Measurements from ENCODE around the gene TLE3.

The TLE3 gene

DNA sequence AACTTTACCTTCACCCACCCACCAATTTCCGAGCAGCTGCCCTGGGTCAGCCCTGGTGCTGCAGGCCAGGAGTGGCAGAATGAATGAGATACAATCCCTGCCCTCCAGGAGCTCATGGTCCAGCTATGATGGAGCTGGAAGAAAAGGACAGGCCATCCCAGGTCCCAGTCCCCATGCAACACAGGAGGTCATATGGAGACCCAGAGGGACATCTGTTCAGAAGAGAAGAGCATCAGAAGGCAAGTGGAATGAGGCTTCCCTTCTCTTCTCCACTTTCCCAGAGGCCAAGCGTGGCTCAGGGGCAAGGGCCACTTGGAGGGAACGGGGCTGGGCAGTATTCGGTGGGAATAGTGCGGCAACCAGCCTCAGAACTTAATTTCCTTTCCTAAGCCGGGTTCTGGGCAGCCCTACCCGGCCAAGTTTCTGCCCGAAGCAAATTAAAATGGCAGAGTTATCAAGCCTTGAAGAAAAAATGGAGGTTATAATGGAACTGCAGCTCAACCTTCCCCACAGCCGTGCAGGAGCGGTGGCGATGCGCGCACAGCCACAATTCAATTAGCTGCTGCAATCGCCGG lies 35.9 kb downstream of the TLE3 start:
- no peak for DNase-seq (ENCODE audit: low spot score)

DNA sequence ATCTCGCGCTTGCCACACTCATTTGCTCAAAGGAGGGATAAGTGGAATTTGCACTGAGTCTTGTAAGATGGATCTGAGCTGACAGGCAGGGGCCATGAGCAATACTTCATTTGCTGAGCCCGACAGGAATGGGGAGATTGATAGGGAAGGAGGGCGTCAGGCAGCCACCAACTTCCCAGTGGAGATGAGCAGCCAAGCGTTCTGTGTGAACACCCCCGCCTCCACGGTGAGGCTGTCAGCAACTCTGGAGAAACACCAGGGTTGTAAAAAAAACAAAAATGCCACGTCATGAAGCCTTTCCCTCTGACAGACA lies 36.8 kb downstream of the TLE3 start:
- no peak for DNase-seq (ENCODE audit: low spot score)

DNA sequence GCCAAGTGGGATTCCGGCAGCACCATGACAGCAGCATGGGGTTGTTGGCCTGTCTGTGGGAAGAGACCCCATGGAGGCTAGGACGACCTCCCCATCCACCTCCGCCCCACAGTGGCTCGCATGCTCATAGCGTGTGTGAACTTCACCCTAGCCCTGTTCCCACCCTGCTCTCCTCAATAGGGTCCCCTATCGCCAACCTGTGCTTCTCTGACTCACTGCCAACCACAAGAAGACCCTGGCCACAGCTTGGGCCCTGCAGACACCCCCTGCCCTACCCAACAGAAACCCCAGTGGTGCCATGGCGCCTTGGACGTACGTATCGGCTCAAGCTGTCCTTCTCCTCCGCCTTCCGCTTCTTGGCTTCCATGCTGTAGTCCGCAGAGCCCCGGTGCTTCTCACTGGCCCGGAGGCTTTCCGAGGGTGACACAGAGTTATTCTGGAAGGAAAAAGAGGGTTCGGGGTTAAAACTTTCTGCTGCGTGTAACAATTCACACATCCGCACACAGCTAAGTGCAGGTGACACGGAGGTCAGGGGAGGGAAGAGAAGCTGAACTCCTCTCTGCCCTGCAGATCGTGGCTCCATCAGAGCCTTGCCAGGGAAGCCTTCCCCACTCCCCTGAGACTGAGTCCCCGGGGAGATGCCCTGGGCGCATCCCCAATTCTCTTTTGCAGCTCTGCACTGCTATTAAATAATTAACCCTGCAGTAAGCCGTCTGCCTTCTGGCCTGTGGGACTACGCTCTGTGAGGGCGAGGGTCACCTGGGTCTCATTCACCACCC lies 37.3 kb downstream of the TLE3 start:
- DNase-seq (ENCODE audit: low spot score), result no peak

DNA sequence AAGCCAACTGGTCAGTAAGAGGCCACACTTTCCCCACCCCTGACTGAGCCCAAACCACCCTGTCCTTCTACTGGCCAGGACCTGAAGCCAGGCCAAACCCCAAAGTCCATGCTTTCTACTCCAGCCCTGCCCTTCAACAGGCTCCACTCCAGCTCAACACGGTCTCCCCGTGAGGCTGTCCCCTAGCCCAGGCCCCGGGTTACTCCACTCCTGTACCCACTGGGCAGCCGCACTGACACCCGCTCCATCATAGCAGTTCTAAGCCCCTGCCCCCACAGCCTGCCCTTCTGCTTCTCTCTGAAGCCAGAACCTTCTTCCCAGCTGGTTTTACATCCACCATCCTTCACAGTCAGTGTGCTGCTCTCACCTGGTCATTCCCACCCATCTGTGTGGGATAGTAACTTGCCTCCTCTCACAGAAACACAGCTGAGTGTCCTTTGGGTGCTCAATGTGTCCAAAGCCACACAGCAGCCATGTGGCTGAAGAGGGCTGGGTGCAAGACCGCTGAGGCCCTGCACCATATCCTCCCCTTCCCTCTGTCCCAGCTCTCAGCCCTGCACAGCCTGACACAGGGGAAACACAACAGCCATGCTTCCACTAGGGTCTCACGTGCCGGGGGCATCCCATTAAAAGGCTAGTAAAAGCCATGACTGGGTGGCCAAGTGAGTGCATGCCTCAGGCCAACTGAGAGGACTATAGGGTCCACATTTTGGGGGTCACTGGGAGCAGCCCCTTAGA lies 38.1 kb downstream of the TLE3 start:
- no peak for DNase-seq (ENCODE audit: low spot score)

DNA sequence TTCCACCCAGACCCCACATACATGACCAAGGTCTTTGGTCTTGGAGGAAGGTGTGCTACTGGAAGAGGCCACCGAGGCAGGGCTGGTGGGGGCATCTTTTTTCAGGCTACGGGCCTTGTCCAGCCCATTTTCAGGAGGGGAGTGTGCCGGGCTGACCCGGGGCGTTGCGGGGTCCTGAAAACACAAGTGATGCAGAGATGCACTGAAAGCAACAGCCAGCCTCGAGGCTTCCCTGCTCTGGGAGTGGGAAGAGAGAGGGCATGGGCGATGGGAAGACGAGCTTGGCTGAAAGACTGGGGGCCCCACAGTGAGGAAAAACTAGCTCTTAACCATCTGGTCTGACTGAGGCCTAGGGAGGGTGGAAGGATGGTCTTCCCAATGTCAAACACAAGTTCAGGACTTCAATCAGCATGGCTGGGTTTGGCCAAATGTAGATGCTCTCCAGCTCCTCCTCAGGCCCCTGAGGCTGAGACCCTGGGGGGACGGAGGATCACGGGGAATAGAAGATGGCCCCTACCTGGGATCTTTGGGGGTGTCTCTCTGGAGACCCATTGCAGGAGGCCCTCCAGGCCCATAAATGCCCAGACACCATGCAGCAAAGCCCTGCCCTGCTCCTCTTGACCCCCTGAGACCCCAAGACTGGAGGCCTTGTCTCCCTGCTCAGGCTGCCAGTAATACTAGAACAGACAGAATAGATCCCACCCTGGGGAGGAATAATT lies 38.9 kb downstream of the TLE3 start:
- DNase-seq (ENCODE audit: low spot score), result no peak

DNA sequence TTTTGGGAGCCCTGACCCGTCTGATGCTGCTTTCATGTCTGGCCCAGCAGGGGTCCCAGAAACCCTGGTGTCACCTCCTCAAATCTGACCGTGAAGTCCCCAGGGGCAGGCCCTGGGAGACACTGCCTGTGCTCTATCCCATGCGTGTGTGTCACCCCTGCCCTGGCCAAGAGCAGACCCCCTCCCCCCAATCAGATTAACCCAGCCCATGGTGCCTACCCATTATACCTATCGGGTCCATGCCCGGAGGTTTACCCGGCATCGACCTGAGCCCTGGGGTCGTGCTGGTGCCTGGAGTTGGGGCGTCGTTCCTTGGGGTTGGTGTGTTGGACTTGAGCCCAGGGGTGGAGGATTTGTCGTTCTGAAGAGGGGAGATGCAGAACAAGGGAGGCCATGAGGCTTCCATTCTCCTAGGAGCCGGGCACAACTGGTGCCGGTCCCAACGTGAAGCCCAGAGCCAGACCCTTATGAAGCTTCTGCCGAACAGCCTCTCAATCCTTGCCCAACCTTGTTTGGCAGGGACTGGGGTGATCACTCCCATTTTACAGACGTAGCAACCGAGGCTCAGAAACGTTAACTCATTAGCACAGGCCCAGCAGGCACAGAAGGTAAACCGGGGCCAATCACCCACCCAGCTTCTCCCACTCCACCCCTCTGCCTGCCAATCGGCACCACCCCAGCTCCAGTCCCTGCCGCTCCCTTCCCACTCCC lies 39.6 kb downstream of the TLE3 start:
- no peak for DNase-seq (ENCODE audit: low spot score)

DNA sequence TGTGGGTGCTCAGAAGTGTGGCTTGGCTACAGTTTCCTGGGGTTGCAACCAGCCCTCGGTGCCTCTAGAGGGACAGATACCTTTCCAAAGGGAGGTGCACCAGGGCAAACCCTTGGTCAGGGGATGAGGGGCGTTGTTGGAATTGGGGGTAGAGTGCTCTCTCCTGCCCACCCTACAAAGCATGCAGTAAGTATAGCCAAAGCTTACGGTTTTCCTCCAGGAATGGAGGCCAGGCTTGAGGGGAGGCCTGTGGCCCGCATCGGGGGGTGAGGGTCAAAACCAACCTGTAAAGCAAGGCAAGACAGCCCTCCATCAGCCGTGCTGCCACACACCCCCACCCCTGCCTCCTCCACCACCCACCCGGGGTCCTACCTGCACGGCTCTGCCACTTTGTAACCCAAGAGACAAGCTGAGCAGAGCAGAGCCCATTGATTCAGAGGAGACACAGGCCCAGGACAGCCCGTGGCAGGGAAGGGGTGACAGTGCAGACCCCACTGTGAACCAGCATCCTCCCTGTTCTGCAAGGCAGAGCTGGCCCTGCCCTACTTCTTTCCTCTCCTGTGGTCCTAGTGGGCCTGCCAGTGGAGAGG lies 41.5 kb downstream of the TLE3 start:
- no peak for DNase-seq (ENCODE audit: low spot score)

DNA sequence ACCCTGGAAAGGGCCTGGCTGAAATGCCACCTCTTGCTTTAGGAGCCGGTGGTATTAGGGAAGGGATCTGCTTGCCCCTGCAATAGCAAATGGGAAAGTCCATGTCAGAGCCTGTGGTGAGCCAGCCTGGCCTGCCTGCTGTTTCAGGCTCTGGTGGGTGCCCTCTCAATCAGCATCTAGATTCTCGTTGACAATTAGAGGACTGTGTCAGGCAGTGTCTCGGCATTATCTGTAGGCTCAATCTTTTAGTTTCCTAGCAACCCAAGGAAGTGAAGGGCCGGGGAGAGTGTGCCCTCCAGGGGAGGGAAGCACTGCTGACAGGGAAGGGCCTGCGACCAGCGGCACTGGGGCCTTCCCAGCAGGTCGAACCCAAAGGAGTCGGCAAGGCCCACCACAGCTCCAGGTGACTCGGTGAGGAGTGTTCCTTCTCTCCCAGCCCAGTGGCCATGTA lies 42.1 kb downstream of the TLE3 start:
- no peak for DNase-seq (ENCODE audit: low spot score)

DNA sequence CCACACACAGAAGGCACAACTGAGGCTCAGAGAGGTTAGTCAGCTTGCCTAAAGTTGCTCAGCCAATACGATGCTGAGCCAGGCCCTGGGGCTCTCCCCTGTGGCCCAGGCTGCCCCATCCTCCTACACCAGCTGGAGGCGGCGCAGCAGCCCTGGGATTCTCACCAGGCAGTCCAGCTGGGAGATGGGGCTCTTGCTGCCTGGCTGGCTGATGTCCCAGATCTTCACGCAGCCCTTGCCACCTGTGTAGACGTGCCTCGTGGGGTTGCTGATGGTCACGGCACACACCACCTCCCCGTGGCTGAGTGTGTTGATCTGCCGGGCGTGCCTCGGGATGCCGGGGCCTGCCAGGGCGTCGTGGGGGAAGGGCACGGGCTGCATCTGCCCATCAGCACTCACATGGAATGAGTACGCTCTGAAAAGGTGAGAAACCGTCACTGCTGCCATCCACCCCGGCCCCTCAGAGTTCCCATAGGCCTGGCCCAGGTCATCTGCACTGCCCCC lies 42.8 kb downstream of the TLE3 start:
- DNase-seq (ENCODE audit: low spot score), result no peak

DNA sequence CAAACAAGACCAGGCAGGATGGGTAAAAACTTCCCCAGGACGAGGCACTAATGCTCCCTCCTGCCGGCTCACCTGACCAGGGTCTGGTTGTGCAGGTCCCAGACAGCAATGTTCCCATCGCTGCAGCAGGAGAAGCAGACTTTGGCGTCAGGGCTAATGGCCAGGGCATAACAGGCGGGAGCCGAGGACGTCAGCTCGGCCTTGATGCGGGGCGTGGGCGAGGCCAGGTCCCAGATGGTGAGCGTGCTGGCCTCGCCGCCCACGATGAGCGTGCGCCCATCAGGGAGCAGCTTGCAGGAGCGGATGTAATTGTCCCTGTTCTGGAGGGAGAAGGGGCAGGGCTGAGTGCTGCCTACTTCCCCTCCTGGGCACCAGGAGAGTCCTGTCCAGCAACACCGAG lies 43.4 kb downstream of the TLE3 start:
- no peak for DNase-seq (ENCODE audit: low spot score)

DNA sequence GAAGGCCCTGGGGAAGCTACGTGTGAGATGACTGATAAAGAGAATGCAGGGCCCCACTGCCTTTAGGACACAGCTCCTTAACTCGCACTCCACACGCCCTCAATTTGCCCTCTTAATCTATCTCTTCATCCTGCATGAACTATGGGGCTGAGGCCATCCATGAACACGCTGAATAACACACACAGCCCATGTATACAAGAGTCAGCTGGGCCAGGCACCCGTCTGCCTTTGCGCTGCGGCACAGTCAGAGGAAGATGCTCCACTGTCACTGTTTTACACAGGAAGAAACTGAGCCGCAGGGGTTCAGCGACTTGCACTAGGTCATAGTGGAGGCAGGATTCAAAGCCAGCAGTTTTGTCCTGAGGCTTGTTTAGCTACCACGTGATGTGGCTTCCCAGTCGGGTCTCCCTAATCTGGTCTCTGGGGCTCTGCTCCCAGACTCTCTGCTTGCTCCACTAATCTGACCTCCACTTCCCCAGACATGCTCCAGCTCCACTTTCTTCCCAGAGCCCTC lies 43.9 kb downstream of the TLE3 start:
- DNase-seq (ENCODE audit: low spot score), result no peak

DNA sequence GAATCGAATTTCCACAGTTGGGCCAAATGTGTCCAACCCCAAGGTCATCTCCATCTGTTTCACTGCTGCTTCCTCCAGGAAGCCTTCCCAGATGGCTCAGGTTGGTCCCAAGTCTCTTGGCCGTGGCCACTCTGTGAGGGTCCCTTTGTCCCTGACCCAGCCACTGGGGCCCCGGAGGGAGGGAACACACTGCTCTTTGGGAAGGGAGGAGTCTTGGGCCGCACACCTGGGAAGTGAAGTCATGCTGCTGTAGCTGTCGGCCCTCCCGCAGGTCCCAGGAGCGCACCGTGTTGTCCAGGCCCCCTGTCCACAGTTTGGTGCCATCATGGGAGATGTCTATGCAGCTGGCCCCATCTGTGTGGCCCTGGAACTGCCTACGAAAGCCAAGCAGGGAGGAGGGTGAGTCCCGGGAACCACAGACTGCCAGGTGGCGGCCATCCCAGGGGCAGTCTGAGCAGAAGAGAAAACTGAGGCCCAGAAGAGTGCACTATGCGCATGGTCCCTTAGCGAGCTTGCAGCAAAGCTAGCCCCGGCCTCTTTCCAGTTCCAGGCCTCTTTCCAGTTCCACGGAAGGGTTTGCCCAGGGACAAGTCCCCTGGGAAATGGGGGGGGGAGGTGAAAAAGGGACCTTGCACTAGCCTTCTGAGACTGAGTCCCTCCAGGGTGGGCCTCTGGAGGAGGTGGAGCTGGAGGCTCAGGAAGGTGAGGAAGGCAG lies 44.6 kb downstream of the TLE3 start:
- DNase-seq (ENCODE audit: low spot score), result no peak

DNA sequence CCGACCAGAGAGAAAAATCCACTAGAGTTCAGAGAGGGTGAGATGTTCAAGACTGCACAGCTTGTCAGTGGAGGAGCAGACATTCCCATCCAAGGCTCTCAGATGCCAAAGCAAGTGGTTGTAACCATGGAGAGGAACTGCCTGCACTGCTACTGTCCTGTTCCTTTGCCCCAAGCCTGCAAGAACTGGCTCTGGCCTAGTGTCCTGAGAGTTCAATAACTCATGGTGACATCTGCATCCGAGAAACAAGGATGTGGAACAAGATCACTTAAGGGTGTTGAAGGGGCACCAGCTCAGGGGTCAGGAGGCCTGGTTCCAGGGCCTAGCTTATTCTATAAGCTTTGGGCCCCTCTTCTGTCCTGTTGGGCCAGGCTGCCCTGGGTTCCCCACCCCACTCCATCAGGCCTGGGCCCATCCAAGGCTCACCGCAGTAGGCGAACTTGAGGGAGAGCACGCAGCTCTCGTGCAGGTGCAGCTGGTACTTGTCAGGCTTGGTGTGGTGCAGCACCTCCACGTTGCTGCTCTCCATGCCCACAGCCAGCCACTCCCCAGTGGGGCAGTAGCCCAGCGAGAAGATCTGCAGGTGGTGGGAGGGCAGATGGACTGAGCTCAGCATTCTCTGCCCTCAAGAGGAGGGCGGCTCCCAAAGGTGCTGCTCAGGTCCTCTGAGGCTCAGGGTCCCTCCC lies 45.6 kb downstream of the TLE3 start:
- no peak for DNase-seq (ENCODE audit: low spot score)

DNA sequence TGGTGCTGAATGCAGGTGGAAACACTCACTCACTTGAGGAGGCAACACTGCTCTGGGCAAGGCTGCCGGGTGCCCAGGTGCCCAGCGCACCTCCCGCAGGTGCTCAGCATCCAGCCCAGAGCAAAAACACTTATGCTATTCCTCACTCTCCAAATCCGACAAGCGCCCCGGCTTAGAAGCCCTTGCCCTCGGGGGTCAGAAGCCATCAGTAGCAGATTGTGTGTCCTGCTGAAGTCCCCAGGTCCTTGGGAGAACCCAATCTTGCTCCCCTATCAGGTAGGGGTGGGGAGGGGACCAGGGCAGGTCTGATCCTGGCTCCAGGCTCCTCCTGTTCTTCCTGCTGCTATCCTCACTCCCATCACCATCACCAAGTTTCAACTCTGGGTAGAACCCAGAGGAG lies 46.7 kb downstream of the TLE3 start:
- no peak for DNase-seq (ENCODE audit: low spot score)

DNA sequence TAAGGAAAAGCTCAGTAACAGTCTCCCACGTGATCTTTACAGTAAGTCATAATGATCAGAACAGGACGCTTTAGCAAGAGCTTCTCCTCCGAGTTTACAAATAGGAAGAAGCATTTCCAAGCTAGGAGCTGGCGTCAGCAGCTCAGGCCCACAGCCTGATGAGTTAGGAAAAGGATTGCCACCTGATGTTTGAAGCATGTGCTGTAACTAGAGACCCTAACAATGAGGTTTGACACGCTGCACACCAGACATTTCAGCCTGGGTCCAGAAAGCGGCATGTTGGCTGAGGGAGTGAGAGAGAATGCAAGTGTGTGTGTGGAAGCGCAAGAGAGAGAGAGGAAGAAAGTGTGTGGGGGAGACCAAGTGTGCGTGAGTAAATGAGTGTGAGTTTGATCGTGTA lies 47.3 kb downstream of the TLE3 start:
- no peak for DNase-seq (ENCODE audit: low spot score)

DNA sequence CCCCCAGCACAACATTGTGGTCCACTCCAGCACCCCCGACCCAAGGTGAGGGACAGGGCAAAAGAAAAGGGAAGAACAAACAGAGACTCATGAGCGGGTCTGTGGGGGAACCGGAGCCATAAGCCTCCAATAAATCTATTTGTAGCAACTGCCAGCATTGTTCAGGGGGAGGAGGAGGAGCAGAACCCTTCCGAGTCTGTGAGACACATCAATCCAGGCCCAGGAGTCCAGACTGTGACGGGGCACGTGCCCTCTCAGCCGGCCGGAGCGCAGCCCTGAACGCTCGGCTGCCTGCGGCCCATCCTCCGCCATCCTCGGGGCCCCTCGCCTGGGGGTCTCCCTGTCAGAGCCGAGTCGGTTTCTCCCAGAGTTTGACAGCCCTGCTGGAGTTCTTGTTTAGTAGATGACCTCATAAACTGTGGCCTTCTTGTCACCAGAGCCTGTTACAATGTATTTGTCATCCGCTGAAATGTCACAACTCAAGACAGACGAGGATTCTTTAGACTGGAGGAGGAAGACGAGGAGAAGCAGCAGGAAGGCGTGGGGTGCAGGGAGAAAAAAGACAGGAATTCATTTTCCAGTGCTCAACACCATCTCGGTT lies 47.9 kb downstream of the TLE3 start:
- DNase-seq (ENCODE audit: low spot score), result no peak

DNA sequence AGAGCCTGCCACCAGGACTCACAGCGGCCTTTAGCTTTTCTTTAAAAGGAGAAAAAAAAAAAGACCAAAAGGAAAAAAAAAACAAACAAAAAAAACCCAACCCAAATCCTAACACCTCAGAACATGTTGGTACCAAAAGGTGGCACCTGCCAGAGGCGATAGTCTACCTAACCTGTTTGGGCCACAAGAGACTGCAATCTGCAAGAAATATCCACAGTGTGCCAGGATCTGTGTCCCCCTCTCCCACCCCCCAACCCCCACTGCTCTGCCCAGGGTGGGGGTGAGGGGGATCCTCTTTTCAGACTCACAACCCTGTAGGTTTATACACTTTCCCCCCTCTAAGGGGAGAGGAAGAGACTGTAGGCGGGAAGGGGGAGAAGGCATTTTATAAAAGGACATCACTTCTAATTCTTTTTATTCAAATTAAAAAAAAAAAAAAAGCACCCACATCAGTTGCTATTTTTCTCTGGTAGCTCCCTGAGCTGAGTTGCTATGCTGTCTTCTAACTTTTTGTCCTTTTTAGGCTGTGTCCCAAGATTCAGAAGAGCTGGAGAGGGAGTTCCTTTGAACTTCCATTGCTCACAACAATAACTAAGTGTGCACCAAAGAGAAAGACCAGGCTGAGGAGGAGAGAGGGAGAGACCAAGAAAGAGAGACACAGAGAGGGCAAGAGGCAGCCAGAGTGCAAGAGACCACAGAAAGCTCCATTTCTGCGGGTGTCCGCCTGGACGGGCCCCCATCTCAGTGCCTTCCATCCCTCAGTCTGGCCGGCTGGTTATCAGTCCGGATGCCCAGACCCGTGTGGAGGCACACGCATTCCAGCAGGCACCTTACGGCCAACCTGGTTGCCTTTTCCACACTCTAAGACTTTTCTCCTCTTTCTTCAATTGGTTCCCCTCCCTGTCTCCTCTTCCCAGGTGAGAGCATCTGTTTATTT lies 48.9 kb downstream of the TLE3 start:
- no peak for DNase-seq (ENCODE audit: low spot score)

DNA sequence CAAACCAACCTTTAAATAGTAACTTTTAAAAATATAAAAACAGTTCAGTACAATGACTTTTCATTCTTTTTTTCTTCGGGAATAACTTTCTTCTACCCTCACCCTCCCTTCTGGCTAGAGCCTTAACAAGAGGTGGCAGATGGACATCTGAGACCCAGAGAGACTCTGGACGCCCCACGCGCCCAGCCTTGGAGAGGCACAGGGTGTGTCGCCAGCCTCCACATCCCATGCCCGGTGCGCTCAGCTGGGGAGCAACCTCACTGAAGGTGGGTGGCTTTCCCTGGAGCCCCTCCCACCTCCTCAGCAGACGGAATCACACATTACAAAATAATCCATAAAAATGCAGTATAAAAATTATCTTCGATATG lies 49.5 kb downstream of the TLE3 start:
- no peak for DNase-seq (ENCODE audit: low spot score)

Data from kidney capillary endothelial cell (primary cell).